Liver (tissue), 9 donors: ENCODE data around the gene ALDH3A1. TPM values are rescaled to one million over a fixed set of nuclear protein-coding genes. Genes with fewer than 3 reads are reported as not detected.

Experiments
- DNase-seq: peaks from one replicate; pipeline ENCODE4 v3.0.0-alpha.2; 2017; ENCODE audit warnings: low spot score
- H3K27ac ChIP-seq, 2 donors: one replicate each; pipeline ENCODE4 v1.7.0; 2013; ENCODE audit warnings: inconsistent platforms in 2 of 2, low read length in 2 of 2, control low read depth in 1 of 2, low read depth in 1 of 2, mild to moderate bottlenecking in 1 of 2
- H3K27me3 ChIP-seq, 4 donors: one replicate each; pipeline versions ENCODE4 v1.6.1 to v1.7.0; 2013; ENCODE audit warnings: low read length in 3 of 4, inconsistent platforms in 1 of 4, mild to moderate bottlenecking in 1 of 4, moderate library complexity in 1 of 4; ENCODE audit not compliant: control insufficient read depth in 4 of 4, insufficient read depth in 4 of 4
- H3K36me3 ChIP-seq, 4 donors: one replicate each; pipeline versions ENCODE4 v1.6.1 to v1.7.0; 2013; ENCODE audit warnings: low read length in 3 of 4, mild to moderate bottlenecking in 3 of 4, low read depth in 1 of 4, moderate library complexity in 1 of 4; ENCODE audit not compliant: control insufficient read depth in 4 of 4, insufficient read depth in 3 of 4
- H3K4me1 ChIP-seq, 4 donors: one replicate each; pipeline versions ENCODE4 v1.6.1 to v1.7.0; 2013; ENCODE audit warnings: low read length in 3 of 4, mild to moderate bottlenecking in 3 of 4, moderate library complexity in 1 of 4; ENCODE audit not compliant: control insufficient read depth in 4 of 4, insufficient read depth in 4 of 4
- H3K4me3 ChIP-seq, 3 donors: one replicate each; pipeline versions ENCODE4 v1.6.1 to v1.7.0; 2013; ENCODE audit warnings: low read length in 3 of 3, control low read depth in 1 of 3, low read depth in 1 of 3, mild to moderate bottlenecking in 1 of 3
- H3K9ac ChIP-seq, 2 donors: one replicate each; pipeline ENCODE4 v1.7.0; 2013; ENCODE audit warnings: low read length in 2 of 2, mild to moderate bottlenecking in 2 of 2, moderate library complexity in 2 of 2, control low read depth in 1 of 2, low read depth in 1 of 2
- H3K9me3 ChIP-seq, 4 donors: one replicate each; pipeline versions ENCODE4 v1.6.1 to v1.7.0; 2013; ENCODE audit warnings: low read length in 3 of 4; ENCODE audit not compliant: control insufficient read depth in 4 of 4
- CTCF ChIP-seq: fragments of 150-350 bp; IDR thresholded peaks from 2 replicates; pipeline ENCODE4 v1.5.1; 2017; ENCODE audit warnings: improper control_type of control experiment, low read depth, low read length; ENCODE audit not compliant: missing input control
- EGR1 ChIP-seq, 2 donors: IDR thresholded peaks; 2 replicates each; pipeline ENCODE4 v1.6.1; 2016 to 2018; ENCODE audit warnings: antibody characterized with exemption in 2 of 2, low read depth in 2 of 2
- FOXA1 ChIP-seq: IDR thresholded peaks from 2 replicates; pipeline ENCODE4 v1.6.1; 2016; ENCODE audit warnings: antibody characterized with exemption
- FOXA2 ChIP-seq: IDR thresholded peaks from 2 replicates; pipeline ENCODE4 v1.6.1; 2016; ENCODE audit warnings: antibody characterized with exemption
- GABPA ChIP-seq, 2 donors: IDR thresholded peaks in 1 of 2; conservative IDR thresholded peaks in 1 of 2; 2 replicates each; pipeline ENCODE4 v1.6.1; 2016; ENCODE audit warnings: antibody characterized with exemption in 2 of 2, mild to moderate bottlenecking in 1 of 2, moderate library complexity in 1 of 2
- HNF4A ChIP-seq, 2 donors: conservative IDR thresholded peaks; 2 replicates each; pipeline ENCODE4 v1.6.1; 2016; ENCODE audit warnings: antibody characterized with exemption in 2 of 2, mild to moderate bottlenecking in 2 of 2
- HNF4G ChIP-seq: IDR thresholded peaks from 2 replicates; pipeline ENCODE4 v1.6.1; 2016; ENCODE audit warnings: antibody characterized with exemption
- JUND ChIP-seq, 2 donors: IDR thresholded peaks; 2 replicates each; pipeline ENCODE4 v1.6.1; 2016; ENCODE audit warnings: antibody characterized with exemption in 2 of 2
- NR2F2 ChIP-seq: IDR thresholded peaks from 2 replicates; pipeline ENCODE4 v1.6.1; 2016; ENCODE audit warnings: antibody characterized with exemption
- RAD21 ChIP-seq, 2 donors: IDR thresholded peaks; 2 replicates each; pipeline ENCODE4 v1.6.1; 2016; ENCODE audit warnings: antibody characterized with exemption in 2 of 2, mild to moderate bottlenecking in 2 of 2
- RXRA ChIP-seq, 2 donors: IDR thresholded peaks; 2 replicates each; pipeline ENCODE4 v1.6.1; 2017 to 2018; ENCODE audit warnings: antibody characterized with exemption in 2 of 2, mild to moderate bottlenecking in 1 of 2
- SP1 ChIP-seq: IDR thresholded peaks from 2 replicates; pipeline ENCODE4 v1.6.1; 2018; ENCODE audit warnings: antibody characterized with exemption, mild to moderate bottlenecking
- TAF1 ChIP-seq: conservative IDR thresholded peaks from 2 replicates; pipeline ENCODE4 v1.6.1; 2016; ENCODE audit warnings: antibody characterized with exemption, mild to moderate bottlenecking
- YY1 ChIP-seq: IDR thresholded peaks from 2 replicates; pipeline ENCODE4 v1.6.1; 2016; ENCODE audit warnings: antibody characterized with exemption, mild to moderate bottlenecking
- WGBS: extraction: QIAGEN DNeasy Blood & Tissue Kit; methylation state at CpG from one replicate; pipeline ENCODE4 v1.1.7; 2013; 5-methylcytosine and 5-hydroxymethylcytosine counted together
- polyA plus RNA-seq, 2 donors: library from polyadenylated mRNA; stranded (reverse) in 1 of 2; unstranded in 1 of 2; fragments of 200-250 nt in 1 of 2; fragments of >200 nt in 1 of 2; fragmentation: Nextera tagmentation in 1 of 2; extraction: Ambion mirVana in 1 of 2; gene quantifications; one replicate each; pipeline versions ENCODE4 v1.2.1 to v1.2.3, GENCODE V29; 2013 to 2015
- total RNA-seq, 2 donors: library from RNA; depleted of rRNA; stranded (reverse); fragments of >200 nt; gene quantifications; one replicate each; pipeline ENCODE4 v1.2.3, GENCODE V29; 2014
- TF ChIP-seq, protein P1 (sequence below): IDR thresholded peaks from 2 replicates; pipeline ENCODE4 v1.6.1; 2016; ENCODE audit warnings: antibody characterized with exemption, mild to moderate bottlenecking
- TF ChIP-seq, protein P2 (sequence below): IDR thresholded peaks from 2 replicates; pipeline ENCODE4 v1.6.1; 2016; ENCODE audit warnings: antibody characterized with exemption
- TF ChIP-seq, protein P3 (sequence below): IDR thresholded peaks from 2 replicates; pipeline ENCODE4 v1.6.1; 2016; ENCODE audit warnings: antibody characterized with exemption
- TF ChIP-seq, protein P4 (sequence below): IDR thresholded peaks from 2 replicates; pipeline ENCODE4 v1.6.1; 2016; ENCODE audit warnings: antibody characterized with exemption
- donor health status: healthy.
- donor health status: healthy.
- donor health status: healthy.
- donor health status: healthy.
- donor health status: healthy.

ALDH3A1 gene
- total RNA-seq: under 1 TPM; 0.09 to 0.33 TPM
- 1 to 10 TPM in 1 of 2 donors, under 1 TPM in 1; 0.10 to 3.2 TPM for polyA plus RNA-seq

GRCh38 chr17:19747829-19748806 lies at the start of gene ALDH3A1:
Gene ALDH3A1 (minus strand): TSS chr17:19748298. CDS start chr17:19745129, 3,169 bp downstream.
- H3K27me3 ChIP-seq: no peaks in the 10 kb centered on the region
- TF ChIP-seq GABPA (IDR thresholded peaks at IDR 0.05 in 1 of 2, conservative IDR thresholded peaks at IDR 0.05 in 1 of 2): no peak
- TF ChIP-seq RXRA (IDR thresholded peaks at IDR 0.05): peak; percentile 12 to 62
- TF ChIP-seq HNF4A (conservative IDR thresholded peaks at IDR 0.05): peak; percentile 43 to 45
- TF ChIP-seq EGR1 (IDR thresholded peaks at IDR 0.05; ENCODE audit: low read depth in 2 of 2): no peak
- TF ChIP-seq, protein P1, sequence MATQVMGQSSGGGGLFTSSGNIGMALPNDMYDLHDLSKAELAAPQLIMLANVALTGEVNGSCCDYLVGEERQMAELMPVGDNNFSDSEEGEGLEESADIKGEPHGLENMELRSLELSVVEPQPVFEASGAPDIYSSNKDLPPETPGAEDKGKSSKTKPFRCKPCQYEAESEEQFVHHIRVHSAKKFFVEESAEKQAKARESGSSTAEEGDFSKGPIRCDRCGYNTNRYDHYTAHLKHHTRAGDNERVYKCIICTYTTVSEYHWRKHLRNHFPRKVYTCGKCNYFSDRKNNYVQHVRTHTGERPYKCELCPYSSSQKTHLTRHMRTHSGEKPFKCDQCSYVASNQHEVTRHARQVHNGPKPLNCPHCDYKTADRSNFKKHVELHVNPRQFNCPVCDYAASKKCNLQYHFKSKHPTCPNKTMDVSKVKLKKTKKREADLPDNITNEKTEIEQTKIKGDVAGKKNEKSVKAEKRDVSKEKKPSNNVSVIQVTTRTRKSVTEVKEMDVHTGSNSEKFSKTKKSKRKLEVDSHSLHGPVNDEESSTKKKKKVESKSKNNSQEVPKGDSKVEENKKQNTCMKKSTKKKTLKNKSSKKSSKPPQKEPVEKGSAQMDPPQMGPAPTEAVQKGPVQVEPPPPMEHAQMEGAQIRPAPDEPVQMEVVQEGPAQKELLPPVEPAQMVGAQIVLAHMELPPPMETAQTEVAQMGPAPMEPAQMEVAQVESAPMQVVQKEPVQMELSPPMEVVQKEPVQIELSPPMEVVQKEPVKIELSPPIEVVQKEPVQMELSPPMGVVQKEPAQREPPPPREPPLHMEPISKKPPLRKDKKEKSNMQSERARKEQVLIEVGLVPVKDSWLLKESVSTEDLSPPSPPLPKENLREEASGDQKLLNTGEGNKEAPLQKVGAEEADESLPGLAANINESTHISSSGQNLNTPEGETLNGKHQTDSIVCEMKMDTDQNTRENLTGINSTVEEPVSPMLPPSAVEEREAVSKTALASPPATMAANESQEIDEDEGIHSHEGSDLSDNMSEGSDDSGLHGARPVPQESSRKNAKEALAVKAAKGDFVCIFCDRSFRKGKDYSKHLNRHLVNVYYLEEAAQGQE: no peak
- TF ChIP-seq RAD21 (IDR thresholded peaks at IDR 0.05): peak in 1 of 2 donors; percentile 26
- no peak for TF ChIP-seq SP1
- TF ChIP-seq CTCF: no peak
- no peak for TF ChIP-seq TAF1
- H3K36me3 ChIP-seq: no peaks in the 10 kb centered on the region
- WGBS: 47% methylated on average over 25 of the region's 25 CpGs
- no peak within 1 kb of the TSS for H3K9ac ChIP-seq
- H3K4me1 ChIP-seq: peaks cover 3 to 19% (median 8%) of the 10 kb centered on the region in 4 donors
- no peaks in the 10 kb centered on the region for H3K9me3 ChIP-seq
- H3K4me3 ChIP-seq: no peak within 1 kb of the TSS
- no peak for DNase-seq
- H3K27ac ChIP-seq: no peak within 1 kb of the TSS

DNA sequence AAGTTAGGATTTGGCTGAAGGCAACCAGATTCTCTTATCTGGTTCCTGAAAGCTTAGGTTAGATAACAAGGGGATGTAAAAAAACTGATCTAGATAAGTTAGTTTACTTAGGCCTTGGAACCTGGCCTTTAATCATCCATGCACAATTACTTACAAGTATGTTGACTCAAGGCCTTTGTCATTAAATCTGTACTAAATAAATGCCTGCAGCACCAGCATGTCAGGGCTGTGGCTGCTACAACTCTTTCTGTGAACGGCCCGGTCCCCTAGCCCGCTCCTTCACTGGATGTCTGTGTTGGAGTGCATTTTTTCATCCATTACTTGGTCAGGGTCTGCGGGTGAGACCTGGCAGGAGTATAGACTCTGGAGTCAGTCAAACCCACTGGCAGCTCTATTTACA lies 48.4 kb upstream of the ALDH3A1 start:
- H3K36me3 ChIP-seq: peaks cover 9 to 54% (median 40%) of the 10 kb centered on the region in 4 donors
- 99% methylated on average over 4 of the region's 4 CpGs for WGBS
- H3K4me1 ChIP-seq: no peaks in the 10 kb centered on the region
- H3K4me3 ChIP-seq: no peak overlapping the region
- H3K27ac ChIP-seq: no peak overlapping the region
- H3K9ac ChIP-seq: no peak overlapping the region
- no peak for DNase-seq
- H3K27me3 ChIP-seq: no peaks in the 10 kb centered on the region
- peaks cover 0 to 12% (median 8%) of the 10 kb centered on the region in 4 donors for H3K9me3 ChIP-seq
- TF ChIP-seq FOXA2: no peak
- TF ChIP-seq, protein P2, sequence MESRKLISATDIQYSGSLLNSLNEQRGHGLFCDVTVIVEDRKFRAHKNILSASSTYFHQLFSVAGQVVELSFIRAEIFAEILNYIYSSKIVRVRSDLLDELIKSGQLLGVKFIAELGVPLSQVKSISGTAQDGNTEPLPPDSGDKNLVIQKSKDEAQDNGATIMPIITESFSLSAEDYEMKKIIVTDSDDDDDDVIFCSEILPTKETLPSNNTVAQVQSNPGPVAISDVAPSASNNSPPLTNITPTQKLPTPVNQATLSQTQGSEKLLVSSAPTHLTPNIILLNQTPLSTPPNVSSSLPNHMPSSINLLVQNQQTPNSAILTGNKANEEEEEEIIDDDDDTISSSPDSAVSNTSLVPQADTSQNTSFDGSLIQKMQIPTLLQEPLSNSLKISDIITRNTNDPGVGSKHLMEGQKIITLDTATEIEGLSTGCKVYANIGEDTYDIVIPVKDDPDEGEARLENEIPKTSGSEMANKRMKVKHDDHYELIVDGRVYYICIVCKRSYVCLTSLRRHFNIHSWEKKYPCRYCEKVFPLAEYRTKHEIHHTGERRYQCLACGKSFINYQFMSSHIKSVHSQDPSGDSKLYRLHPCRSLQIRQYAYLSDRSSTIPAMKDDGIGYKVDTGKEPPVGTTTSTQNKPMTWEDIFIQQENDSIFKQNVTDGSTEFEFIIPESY: no peak
- no peak for TF ChIP-seq RAD21 (IDR thresholded peaks at IDR 0.05)
- TF ChIP-seq HNF4A (conservative IDR thresholded peaks at IDR 0.05): no peak
- no peak for TF ChIP-seq YY1
- no peak for TF ChIP-seq NR2F2
- TF ChIP-seq CTCF: no peak
- no peak for TF ChIP-seq EGR1 (IDR thresholded peaks at IDR 0.05; ENCODE audit: low read depth in 2 of 2)
- no peak for TF ChIP-seq GABPA (IDR thresholded peaks at IDR 0.05 in 1 of 2, conservative IDR thresholded peaks at IDR 0.05 in 1 of 2)
- TF ChIP-seq TAF1: no peak
- TF ChIP-seq, protein P3, sequence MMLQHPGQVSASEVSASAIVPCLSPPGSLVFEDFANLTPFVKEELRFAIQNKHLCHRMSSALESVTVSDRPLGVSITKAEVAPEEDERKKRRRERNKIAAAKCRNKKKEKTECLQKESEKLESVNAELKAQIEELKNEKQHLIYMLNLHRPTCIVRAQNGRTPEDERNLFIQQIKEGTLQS: no peak
- no peak for TF ChIP-seq FOXA1
- TF ChIP-seq, protein P4, sequence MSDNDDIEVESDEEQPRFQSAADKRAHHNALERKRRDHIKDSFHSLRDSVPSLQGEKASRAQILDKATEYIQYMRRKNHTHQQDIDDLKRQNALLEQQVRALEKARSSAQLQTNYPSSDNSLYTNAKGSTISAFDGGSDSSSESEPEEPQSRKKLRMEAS: no peak
- no peak for TF ChIP-seq HNF4G
- no peak for TF ChIP-seq JUND (IDR thresholded peaks at IDR 0.05)
- no peak for TF ChIP-seq RXRA (IDR thresholded peaks at IDR 0.05)
- no peak for TF ChIP-seq SP1
